SH-SY5Y (cell line): ENCODE results near the gene ZMYM4.
A peak's percentile ranks its signal among the peaks of the same experiment; 100 is the strongest.

ENCODE experiments used
- GATA2 ChIP-seq: IDR thresholded peaks from 2 replicates; pipeline ENCODE4 v1.6.1; 2011; ENCODE audit warnings: mild to moderate bottlenecking, low read depth, low read length
- GATA3 ChIP-seq: IDR thresholded peaks from 2 replicates; pipeline ENCODE4 v1.6.1; 2011; ENCODE audit warnings: low read depth, mild to moderate bottlenecking, low read length, moderate library complexity

Gene ZMYM4

DNA sequence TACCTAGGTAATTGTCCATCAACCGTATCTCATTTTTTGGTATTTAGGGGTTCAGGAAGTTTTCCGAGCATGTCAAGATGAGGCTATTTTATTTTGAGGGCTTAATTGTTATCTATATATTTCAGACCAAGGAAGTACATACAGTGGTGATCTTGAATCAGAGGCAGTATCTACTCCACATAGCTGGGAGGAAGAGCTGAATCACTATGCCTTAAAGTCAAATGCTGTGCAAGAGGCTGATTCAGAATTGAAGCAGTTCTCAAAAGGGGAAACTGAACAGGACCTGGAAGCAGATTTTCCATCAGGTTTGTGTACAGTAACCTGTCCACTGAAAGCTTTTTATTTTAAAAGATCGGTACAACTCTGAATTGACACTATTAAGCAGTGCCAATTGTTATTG is 130.2 kb downstream of the ZMYM4 start:
- TF ChIP-seq GATA3 = no peak
- TF ChIP-seq GATA2 = no peak

DNA sequence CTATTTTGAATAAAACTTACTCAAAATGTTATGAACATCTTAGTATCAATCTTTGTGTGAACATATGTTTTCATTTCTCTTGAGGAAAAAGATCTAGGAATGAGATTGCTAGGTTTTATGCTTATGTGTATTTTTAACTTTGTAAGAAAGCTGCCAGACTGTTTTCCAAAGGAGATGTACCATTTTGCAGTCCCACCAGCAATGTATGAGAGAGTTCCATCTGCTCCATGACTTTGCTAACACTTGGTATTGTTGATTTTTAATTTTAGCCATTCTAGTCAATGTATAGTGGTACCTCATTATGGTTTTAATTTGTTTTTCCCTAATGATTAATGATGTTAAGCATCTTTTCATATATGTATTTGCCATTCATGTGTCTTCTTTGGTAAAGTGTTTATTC is 132.5 kb downstream of the ZMYM4 start:
- TF ChIP-seq GATA3 (no peak), GATA2 (no peak)

DNA sequence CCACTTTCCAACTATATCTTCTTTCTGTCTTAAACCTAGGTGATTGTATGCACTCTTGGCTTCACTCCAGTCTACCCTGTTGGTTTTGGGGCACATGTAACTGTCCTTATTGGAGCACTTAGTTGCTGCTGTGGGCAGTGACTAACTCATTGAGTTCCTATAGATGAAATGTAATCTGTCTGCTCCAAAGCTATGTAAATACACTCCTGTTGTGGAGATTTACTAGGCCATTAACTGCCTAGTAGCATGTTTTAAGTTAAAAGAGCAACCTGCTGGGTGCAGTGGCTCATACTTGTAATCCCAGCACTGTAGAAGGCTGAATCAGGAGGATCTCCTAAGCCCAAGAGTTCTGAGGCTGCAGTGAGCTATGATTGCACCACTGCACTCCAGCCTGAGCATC is 137.6 kb downstream of the ZMYM4 start:
- TF ChIP-seq GATA3 (no peak), GATA2 (no peak)

DNA sequence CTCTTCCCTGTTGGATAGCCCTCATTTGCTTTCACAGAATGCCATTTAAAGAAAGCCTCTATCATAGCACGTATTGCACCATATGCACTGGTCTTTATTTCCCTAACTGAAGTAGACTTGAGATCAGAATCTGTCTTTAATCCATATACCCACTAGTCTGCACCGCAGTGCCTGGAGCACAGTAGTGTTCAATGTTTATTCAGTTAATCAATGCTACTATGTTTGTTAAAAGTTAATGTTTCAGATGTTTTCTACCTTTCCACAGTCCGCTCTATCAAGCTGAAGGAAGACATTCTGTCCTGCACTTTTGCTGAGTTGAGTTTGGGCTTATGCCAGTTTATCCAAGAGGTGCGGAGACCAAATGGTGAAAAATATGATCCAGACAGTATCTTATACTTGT is 139.2 kb downstream of the ZMYM4 start:
- TF ChIP-seq GATA3 (no peak), GATA2 (no peak)

DNA sequence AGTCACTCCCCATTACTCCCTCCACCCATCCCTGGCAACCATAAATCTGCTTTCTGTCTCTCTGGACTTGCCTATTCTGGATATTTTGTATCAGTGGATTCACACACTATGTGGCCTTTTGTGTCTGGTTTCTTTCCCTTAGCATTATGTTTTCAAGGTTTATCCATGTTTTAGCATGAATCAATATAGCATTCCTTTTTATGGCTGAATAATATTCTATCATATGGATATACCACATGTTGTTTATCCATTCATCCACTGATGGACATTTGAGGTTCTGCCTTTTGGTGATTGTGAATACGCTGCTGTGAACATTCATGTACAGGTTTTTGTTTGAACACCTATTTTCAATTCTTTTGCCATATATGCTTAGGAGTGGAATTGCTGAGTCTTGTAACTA is 140.4 kb downstream of the ZMYM4 start:
- TF ChIP-seq GATA2 (no peak), GATA3 (no peak)

DNA sequence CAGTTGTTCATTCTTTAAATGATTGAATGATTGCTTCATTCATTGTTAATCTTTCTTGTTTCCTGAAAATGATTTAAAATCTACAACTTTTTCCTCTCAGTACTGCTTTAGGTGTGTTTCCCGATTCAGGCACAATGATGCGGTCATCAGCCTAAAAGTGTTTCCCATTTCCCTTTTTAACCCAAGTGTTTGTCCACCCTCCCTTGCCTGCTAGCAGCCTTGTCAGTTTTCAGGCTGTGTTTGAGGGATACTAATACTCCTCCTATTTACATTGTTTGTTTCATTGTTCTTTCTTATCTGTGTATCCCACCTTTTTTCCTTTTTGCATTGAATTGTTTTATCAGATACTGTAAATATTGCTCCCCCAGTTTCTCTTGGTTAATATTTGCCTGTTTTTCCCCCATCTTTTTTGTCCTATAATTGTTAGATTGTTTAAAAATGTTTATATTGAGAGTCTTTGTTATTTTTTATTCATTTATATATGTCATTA is 157.6 kb downstream of the ZMYM4 start:
- no peak for TF ChIP-seq GATA3
- TF ChIP-seq GATA2 = no peak

DNA sequence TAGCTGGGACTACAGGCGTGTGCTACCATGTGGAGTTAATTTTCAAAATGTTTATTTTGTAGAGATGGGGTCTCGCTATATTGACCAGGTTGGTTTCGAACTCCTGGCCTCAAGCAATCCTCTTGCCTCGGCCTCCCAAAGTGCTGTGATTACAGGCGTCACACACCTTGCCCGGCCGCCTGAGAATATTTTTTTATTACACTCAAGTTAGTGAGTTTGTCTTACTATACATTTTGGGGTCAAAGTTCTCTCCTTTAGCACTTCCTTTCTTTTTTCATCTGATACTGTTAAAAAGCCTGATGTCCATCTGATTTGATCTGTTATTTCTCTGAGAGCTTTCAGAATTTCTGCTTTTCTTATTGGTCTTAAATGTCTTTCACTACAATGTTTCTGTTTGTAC is 159.9 kb downstream of the ZMYM4 start:
- TF ChIP-seq GATA3 = no peak
- no peak for TF ChIP-seq GATA2

DNA sequence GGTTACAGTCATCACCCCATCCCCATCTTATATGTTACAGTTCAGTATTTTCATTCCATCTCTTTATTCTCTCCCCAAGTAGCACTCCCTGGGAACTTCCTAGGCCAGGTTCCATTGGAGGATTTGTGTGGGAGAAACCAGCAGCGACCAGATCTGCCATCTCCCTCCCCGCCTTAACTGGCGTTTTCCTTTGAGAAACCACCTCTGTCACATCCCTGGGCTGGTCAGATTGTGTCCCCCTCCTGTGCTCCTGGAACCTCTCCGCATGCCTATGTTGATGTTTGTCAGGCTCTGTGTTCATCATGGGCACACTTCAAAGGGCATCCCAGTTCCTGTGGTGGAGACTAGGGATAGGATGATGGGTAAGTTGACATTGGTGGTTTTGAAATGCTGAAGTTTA is 162.3 kb downstream of the ZMYM4 start:
- TF ChIP-seq GATA2 (no peak), GATA3 (no peak)

DNA sequence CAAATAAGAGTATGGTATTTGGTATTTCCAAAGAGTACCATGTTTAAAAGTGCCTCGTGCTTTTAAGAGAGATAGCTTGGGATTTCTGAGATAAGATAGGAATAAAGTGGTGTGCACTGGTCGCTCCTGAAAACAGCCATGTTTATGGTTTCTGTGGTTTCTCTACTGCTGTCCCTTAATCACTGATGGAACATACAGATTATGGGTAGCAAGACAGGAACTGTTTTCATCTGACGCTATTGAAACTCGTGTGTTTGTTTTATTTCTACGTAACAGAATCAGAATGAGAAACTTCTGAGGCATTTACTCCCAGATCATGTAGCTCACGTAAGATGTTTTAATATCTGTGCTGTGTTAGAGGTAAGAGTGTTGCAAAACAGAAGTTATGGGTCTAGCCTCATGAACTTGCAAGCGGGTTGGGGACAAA is 162.7 kb downstream of the ZMYM4 start:
- TF ChIP-seq GATA3 (no peak), GATA2 (peak; percentile 32; the same call in 1 of the 2 replicates)

DNA sequence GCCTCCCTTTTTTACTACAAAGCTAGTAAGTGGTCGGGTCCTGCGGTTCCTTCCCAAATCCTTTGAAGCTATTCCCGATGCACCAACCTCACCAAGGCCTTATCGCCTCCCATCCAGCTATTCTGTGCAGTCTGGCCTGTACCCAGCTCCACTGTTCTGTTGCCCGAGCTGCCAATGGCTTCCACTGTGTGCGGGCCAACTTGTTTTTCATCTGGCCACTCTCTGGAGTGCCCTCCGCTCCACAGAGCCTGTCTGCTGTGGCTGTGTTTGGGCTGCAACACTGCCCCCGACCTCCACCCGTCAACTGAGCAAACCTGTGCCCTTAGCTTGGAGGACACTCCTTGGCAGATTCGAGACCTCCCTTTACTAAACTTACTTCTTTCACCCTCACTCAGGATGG is 163.7 kb downstream of the ZMYM4 start:
- TF ChIP-seq GATA2 = no peak

DNA sequence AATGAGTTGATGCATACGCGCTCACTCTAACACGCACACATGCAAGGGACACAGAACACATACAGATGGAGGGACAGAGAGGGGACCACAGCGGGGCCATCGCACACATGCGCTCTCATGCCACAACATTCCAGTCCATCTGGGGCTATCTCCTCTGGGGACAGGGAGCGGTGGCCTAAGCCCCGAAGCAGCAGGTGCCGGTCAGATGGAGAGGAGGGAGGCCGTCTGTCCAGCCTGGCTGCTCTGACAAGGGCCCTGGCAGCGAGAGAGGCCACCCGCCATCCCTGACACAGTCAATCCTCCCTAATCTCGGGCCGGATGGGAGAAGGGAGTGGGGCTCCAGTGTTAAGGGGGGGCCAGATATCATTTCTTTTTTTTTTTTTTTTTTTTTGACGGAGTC is 165.2 kb downstream of the ZMYM4 start:
- TF ChIP-seq GATA3 (no peak), GATA2 (no peak)

DNA sequence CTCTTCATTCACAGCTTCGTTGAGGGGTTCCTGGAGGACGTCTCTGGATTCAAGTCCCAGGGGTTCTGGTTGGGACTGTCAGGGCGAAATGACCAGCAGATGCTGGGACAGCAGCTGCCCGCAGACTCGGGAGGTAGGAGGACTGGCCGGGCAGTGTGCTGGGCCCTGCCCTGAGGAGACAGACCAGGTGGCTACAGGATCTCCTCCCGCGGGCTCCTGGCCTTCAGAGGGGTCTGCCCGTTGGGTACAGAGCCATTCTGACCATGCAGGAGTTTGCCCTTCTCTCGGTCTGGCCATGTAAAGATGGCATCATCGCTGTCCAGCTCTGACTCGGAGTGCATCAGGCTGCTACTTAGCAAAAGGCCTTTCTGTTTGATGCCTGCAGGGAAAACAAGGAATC is 166.2 kb downstream of the ZMYM4 start:
- no peak for TF ChIP-seq GATA2
- no peak for TF ChIP-seq GATA3

DNA sequence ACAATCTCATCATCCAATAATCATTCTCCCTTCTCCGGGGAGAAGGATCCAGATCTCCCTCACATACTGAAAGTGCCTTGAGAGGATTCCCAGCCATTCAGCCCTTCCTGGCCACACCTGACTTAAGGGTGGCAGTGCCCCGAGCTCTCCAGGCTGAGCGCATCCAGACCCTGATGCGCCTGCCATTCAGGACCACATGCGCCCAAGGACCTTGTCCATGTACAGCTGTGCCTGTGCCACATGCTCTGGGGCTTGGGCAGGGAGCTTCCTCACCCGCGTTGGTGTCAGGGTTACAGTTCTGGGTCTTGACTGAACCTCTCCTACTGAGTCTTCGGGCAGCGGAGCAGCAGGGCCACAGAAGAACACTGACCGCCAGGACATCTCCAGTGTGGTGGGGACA is 167.6 kb downstream of the ZMYM4 start:
- TF ChIP-seq GATA2 (no peak), GATA3 (no peak)

DNA sequence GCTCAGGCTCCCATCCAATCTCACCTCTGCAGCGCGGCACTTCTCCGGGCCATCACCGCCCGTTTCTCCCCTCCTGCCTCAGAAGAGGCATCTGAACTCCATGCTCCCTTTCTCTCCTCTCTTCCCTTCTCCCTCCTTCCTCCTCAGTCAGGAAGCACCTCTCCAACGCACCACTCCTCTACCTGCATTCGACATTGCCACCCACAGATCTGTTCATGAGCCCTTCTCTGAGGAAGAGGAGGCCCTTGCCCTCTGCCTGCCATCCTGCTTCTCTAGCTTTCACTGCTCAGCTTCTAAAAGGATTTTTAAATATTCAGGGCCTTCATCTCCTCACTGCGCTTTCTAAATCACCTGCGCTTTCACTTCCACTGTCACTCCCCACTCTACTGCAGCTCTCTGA is 168.7 kb downstream of the ZMYM4 start:
- TF ChIP-seq GATA3 (no peak), GATA2 (no peak)

DNA sequence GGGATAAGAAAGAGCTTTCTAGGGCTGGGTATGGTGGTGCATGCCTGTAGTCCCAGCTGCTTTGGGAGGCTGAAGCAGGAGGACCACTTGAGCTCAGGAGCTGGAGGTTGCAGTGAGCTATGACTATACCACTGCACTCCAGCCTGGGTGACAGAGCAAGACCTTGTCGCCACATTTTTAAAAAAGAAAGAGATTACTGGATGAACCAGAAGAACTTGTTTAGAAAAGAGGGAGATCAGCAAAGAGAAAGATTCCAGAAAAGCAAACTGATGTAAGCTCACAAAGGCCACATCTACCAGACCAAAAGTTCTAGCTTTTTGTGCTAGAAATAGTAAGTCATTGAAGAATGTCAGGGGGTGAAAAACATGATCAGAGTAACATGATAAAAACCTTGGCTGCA is 171.1 kb downstream of the ZMYM4 start:
- no peak for TF ChIP-seq GATA3
- no peak for TF ChIP-seq GATA2

DNA sequence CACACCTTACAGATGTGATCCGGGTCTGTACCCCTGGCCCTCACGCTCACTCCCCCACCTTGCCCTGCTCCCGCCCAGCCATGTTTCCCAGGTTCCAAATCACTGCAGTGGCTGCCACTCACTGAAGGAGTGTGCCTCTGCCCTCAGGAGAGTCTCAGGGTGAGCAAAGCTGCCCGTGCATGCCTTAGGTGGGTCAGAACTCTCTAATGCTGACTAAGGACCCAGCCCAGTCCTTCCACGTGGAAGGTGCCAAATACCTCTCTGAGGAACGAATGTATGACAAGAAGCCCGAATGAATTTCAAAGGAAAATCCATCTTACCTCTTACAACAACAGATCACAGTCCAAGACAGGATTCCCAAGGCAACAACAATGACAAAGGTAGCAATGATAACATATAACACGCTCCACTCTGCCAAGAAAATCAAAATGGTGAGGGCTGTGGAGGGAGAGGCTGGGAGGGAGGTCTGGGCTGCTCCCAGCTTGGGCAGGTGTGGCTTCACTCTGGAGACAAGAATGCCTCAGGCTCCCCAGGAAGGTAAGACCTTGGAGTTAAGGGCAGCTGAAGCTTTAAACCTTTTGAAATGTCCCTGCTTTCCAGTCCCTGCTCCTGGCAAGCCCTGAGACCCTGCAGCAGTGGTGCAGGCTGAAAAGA is 173.5 kb downstream of the ZMYM4 start:
- TF ChIP-seq GATA3 (no peak), GATA2 (no peak)

DNA sequence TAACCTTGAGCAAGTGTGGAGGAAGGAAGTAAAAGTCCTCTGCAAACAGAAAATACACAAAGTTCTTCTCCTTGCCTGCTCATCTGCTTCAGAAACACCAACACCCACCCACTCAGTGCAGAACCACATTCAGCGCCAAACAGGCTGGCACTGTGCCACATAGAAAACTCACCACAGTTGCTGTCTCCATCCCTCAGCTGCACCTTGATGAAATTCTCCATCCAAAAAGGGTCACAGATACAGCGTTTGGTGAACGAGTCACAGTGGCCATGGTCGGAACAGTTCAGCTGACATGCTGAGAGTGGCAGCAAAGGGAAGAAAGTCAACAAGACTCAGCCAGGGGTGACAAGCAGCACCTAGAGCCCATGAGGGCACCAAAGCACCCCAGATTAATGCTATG is 174.2 kb downstream of the ZMYM4 start:
- TF ChIP-seq GATA2 (no peak), GATA3 (no peak)
